ENCODE results near the gene HNF4A.

Gene HNF4A

DNA sequence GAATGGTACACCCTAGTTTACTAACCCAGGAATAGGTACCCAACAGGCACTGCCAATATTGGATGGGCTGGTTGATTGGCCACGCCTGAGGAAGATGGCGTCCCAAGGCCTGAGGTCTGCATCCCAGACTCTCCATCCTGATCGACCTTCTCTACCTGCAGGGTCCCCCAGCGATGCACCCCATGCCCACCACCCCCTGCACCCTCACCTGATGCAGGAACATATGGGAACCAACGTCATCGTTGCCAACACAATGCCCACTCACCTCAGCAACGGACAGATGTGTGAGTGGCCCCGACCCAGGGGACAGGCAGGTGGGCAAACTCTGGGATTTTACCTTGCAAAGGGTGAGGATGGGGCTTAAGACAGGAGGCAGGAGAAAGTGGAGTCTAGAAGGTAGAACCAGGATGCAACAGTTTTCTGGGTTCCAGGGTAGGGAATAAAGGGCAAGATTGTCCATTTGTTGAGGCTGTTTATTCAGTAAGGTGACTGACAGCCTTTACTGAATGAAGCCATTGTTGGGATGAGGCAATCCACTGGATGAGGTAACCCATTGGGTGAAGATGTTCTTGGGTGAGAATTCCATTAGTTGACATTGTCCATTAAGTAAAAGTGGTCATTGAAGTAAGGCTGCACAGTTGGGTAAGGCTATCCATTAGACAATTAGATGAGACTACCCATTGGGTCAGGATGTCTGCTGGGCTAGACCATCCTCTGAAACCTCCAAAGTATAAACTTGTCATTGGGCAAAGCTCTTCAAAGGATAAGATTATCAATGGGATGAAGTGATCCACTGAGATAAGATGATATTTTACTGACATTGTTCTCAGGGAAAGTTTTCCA is 72.9 kb downstream of the HNF4A start:
- H3K4me3 ChIP-seq (ENCODE audit: low read depth, low read length), result no peak overlapping the region
- TF ChIP-seq, protein P1, sequence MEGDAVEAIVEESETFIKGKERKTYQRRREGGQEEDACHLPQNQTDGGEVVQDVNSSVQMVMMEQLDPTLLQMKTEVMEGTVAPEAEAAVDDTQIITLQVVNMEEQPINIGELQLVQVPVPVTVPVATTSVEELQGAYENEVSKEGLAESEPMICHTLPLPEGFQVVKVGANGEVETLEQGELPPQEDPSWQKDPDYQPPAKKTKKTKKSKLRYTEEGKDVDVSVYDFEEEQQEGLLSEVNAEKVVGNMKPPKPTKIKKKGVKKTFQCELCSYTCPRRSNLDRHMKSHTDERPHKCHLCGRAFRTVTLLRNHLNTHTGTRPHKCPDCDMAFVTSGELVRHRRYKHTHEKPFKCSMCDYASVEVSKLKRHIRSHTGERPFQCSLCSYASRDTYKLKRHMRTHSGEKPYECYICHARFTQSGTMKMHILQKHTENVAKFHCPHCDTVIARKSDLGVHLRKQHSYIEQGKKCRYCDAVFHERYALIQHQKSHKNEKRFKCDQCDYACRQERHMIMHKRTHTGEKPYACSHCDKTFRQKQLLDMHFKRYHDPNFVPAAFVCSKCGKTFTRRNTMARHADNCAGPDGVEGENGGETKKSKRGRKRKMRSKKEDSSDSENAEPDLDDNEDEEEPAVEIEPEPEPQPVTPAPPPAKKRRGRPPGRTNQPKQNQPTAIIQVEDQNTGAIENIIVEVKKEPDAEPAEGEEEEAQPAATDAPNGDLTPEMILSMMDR (IDR thresholded peaks at IDR 0.05; ENCODE audit: borderline replicate concordance, insufficient read depth, low read depth, low read length), result no peak

DNA sequence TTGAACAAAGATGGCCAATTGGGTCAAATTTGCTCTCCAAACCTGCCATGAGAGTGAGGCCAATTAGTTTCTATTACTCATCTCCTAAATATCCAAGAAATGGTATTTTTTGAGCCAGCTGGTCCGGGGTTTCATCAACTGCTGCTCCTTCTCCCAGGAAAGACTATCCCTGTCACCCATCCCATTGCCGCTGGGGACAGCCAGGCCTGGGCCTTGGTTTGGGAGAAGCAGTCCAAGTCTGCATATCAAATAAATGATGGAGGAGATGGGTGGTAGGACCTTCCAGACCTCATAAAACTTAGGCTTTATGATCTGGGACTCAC is 73.5 kb downstream of the HNF4A start:
- no peak overlapping the region for H3K4me3 ChIP-seq (ENCODE audit: low read depth, low read length)
- TF ChIP-seq, protein P1 (IDR thresholded peaks at IDR 0.05; ENCODE audit: borderline replicate concordance, insufficient read depth, low read depth, low read length), result no peak

DNA sequence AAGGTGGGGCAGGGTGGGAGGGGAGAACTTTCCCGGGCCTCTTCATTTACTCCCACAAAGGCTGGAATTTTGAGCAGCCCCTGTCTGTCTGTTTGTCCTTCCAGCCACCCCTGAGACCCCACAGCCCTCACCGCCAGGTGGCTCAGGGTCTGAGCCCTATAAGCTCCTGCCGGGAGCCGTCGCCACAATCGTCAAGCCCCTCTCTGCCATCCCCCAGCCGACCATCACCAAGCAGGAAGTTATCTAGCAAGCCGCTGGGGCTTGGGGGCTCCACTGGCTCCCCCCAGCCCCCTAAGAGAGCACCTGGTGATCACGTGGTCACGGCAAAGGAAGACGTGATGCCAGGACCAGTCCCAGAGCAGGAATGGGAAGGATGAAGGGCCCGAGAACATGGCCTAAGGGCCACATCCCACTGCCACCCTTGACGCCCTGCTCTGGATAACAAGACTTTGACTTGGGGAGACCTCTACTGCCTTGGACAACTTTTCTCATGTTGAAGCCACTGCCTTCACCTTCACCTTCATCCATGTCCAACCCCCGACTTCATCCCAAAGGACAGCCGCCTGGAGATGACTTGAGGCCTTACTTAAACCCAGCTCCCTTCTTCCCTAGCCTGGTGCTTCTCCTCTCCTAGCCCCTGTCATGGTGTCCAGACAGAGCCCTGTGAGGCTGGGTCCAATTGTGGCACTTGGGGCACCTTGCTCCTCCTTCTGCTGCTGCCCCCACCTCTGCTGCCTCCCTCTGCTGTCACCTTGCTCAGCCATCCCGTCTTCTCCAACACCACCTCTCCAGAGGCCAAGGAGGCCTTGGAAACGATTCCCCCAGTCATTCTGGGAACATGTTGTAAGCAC is 74.1 kb downstream of the HNF4A start:
- TF ChIP-seq, protein P1 (IDR thresholded peaks at IDR 0.05; ENCODE audit: borderline replicate concordance, insufficient read depth, low read depth, low read length), result no peak
- H3K4me3 ChIP-seq (ENCODE audit: low read depth, low read length), result no peak overlapping the region

DNA sequence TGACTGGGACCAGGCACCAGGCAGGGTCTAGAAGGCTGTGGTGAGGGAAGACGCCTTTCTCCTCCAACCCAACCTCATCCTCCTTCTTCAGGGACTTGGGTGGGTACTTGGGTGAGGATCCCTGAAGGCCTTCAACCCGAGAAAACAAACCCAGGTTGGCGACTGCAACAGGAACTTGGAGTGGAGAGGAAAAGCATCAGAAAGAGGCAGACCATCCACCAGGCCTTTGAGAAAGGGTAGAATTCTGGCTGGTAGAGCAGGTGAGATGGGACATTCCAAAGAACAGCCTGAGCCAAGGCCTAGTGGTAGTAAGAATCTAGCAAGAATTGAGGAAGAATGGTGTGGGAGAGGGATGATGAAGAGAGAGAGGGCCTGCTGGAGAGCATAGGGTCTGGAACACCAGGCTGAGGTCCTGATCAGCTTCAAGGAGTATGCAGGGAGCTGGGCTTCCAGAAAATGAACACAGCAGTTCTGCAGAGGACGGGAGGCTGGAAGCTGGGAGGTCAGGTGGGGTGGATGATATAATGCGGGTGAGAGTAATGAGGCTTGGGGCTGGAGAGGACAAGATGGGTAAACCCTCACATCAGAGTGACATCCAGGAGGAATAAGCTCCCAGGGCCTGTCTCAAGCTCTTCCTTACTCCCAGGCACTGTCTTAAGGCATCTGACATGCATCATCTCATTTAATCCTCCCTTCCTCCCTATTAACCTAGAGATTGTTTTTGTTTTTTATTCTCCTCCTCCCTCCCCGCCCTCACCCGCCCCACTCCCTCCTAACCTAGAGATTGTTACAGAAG is 75.0 kb downstream of the HNF4A start:
- TF ChIP-seq, protein P1 (IDR thresholded peaks at IDR 0.05; ENCODE audit: borderline replicate concordance, insufficient read depth, low read depth, low read length), result no peak
- no peak overlapping the region for H3K4me3 ChIP-seq (ENCODE audit: low read depth, low read length)

DNA sequence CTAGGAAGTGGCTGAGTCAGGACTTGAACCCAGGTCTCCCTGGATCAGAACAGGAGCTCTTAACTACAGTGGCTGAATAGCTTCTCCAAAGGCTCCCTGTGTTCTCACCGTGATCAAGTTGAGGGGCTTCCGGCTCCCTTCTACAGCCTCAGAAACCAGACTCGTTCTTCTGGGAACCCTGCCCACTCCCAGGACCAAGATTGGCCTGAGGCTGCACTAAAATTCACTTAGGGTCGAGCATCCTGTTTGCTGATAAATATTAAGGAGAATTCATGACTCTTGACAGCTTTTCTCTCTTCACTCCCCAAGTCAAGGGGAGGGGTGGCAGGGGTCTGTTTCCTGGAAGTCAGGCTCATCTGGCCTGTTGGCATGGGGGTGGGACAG is 75.6 kb downstream of the HNF4A start:
- H3K4me3 ChIP-seq (ENCODE audit: low read depth, low read length), result no peak overlapping the region
- TF ChIP-seq, protein P1 (IDR thresholded peaks at IDR 0.05; ENCODE audit: borderline replicate concordance, insufficient read depth, low read depth, low read length), result no peak

DNA sequence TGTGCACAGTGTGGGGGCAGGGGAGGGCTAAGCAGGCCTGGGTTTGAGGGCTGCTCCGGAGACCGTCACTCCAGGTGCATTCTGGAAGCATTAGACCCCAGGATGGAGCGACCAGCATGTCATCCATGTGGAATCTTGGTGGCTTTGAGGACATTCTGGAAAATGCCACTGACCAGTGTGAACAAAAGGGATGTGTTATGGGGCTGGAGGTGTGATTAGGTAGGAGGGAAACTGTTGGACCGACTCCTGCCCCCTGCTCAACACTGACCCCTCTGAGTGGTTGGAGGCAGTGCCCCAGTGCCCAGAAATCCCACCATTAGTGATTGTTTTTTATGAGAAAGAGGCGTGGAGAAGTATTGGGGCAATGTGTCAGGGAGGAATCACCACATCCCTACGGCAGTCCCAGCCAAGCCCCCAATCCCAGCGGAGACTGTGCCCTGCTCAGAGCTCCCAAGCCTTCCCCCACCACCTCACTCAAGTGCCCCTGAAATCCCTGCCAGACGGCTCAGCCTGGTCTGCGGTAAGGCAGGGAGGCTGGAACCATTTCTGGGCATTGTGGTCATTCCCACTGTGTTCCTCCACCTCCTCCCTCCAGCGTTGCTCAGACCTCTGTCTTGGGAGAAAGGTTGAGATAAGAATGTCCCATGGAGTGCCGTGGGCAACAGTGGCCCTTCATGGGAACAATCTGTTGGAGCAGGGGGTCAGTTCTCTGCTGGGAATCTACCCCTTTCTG is 76.2 kb downstream of the HNF4A start:
- TF ChIP-seq, protein P1 (IDR thresholded peaks at IDR 0.05; ENCODE audit: borderline replicate concordance, insufficient read depth, low read depth, low read length), result no peak
- no peak overlapping the region for H3K4me3 ChIP-seq (ENCODE audit: low read depth, low read length)

Measured in GM12875 (cell line).